Activated T-cell treated with anti-CD3 and anti-CD28 coated beads for 4 hours (primary cell): Measurements from ENCODE around the gene EIF2S3B.
A peak's percentile ranks its signal among the peaks of the same experiment; 100 is the strongest.
"Not testable (repeated sequence)": the region's sequence is repeated elsewhere in the genome, so short reads cannot be mapped to it uniquely, and the experiment has no call there.

ENCODE experiments used
- DNase-seq: peaks from one replicate; pipeline ENCODE4 v3.0.0-alpha.2; 2020

EIF2S3B gene

DNA sequence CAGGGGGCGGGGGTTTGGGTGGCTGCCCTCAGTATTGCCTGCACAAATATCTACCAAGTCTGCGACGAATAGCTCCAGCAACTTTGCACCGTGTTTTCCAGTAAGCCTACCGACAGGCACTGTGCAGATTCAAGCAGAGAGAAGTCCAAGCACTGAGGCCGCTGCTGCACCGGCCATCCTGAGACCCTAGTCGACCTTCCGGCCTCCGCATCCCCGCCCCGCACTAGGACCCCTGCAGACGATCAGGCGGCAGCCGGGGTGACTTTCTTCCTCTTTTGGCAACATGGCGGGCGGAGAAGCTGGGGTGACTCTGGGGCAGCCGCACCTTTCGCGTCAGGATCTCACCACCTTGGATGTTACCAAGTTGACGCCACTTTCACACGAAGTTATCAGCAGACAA, at the start of gene EIF2S3B:
TSS of gene EIF2S3B (plus strand) at position 271 of the 400 bp plus-strand sequence. CDS start at position 284, 13 bp downstream.
- DNase-seq: no peak

DNA sequence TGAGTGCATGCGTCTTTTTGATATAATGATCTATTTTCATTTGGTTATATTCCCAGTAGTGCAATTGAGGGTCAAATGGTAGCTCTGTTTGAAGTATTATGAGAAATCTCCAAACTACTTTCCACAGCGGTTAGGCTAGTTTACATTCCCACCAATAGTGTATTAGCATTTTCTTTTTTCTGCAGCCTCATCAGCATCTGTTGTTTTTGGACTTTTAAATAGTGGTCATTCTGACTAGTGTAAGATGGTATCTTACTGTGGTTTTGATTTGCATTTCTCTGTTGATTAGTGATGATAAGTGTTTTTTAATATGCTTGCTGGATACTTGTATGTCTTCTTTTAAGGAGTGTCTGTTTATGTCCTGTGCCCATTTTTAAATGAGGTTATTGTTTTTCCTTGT, 48.8 kb upstream of the EIF2S3B start:
- no peak for DNase-seq

DNA sequence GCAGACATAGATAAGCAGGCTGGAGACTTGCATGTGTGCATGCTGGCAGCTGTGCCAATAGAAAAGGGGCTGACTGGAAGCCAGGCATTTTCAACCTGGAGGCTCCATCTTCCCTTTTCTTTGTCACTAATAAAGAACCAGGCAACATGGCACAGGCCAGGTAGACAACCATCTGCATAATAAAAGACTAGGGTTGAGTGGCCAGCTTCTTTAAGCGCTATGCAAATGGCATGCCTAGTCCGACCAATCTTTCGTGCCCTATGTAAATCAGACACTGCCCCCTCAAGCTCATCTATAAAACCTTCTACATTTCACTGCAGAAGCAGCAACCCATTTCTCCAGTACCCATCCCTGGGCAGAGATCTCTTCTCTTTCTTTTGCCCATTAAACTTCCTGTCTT, 47.9 kb upstream of the EIF2S3B start:
- DNase-seq: no peak

DNA sequence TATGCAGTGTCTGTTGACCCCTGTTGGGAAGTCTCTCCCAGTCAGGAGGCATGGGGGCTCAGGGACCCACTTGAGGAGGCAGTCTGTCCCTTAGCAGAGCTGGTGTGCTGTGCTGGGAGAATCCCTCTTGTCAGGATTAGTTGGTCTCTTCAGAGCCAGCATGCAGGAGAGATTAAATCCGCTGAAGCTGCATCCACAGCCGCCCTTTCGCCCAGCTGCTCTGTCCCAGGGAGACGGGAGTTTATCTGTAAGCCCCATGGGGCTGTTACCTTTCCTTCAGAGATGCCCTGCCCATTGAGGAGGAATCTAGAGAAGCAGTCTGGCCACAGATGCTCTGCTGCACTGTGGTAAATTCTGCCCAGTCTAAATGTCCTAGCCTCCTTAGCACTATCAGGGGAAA, 39.4 kb upstream of the EIF2S3B start:
- DNase-seq: no peak

DNA sequence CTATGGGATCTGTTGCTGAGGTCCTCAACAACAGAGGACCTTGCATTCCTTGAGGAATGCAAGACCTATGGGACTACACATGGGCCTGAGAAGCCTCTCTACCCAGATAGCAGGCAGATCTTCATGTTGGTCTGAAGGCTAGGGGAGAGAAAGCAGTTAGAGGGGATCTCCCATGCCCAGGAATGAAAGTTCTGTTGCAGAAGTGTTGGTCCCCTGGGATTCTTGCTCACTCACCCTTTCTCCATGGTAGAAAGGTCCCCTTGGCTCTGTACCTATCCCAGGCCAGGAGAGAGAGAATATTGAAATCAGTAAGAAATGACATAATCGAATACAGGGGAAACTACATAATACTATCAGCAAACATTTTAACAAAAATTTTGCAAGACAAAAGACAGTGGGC, 36.0 kb upstream of the EIF2S3B start:
- no peak for DNase-seq

DNA sequence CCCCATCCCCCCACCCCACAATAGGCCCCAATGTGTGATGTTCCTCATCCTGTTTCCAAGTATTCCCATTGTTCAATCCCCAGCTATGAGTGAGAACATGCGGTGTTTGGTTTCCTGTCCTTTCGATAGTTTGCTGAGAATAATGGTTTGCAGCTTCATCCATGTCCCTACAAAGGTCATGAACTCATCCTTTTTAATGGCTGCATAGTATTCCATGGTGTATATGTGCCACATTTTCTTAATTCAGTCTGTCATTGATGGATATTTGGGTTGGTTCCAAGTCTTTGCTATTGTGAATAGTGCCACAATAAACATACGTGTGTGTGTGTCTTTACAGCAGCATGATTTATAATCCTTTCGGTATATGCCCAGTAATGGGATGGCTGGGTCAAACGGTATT, 32.9 kb upstream of the EIF2S3B start:
- not testable (repeated sequence) for DNase-seq

DNA sequence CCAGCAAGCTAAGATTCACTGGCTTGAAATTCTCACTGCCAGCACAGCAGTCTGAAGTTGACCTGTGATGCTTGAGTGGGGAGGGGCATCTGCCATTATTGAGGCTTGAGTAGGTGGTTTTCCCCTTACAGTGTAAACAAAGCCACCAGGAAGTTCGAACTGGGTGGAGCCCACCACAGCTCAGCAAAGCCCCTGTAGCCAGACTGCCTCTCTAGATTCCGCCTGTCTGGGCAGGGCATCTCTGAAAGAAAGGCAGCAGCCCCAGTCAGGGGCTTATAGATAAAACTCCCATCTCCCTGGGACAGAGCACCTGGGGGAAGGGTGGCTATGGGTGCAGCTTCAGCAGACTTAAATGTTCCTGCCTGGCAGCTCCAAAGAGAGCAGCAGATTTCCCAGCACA, 23.8 kb upstream of the EIF2S3B start:
- not testable (repeated sequence) for DNase-seq

DNA sequence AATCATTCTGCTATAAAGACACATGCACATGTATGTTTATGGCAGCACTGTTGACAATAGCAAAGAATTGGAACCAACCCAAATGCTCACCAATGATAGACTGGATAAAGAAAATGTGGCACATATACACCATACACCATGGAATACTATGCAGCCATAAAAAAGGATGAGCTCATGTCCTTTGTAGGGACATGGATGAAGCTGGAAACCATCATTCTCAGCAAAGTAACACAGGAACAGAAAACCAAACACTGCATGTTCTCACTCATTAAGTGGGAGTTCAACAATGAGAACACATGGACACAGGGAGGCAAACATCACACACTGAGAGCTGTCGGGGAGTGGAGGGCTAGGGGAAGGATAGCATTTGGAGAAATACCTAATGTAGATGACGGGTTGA, 18.4 kb upstream of the EIF2S3B start:
- DNase-seq: not testable (repeated sequence)

DNA sequence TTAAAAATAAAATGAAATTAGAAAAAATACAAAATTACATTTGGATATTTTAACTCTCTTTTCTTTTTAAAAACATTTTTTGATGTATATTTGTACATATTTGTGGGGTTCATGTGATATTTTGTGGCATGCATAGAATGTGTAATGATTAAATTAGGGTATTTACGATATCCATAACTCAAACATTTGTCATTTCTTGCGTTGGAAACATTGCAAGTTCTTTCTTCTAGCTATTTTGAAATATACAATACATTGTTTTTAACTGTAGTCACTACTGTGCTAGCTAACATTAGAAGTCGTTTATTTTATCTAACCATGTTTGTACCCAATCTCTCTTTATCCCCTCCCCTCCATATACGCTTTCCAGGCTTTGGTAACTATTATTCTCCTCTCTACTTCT, 13.9 kb upstream of the EIF2S3B start:
- DNase-seq: no peak

DNA sequence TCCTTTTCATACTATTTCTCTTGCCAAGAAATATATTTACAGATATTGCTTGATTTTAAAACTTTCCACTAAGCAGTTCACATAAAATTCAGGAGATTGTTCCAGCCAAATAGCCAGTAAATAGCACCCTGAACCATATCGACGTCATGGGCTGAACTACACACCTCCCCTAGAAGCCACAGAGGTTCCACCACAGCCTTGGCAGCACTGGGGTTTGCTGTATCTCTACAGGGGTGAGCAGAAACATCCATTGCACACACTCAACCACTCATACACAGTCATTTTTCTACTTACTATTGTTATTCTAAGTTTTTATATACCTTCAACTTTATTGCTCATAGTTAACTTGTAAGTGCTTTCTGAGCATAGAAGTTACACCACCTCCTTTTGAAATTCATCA, 8.1 kb upstream of the EIF2S3B start:
- peak; percentile 20 for DNase-seq

DNA sequence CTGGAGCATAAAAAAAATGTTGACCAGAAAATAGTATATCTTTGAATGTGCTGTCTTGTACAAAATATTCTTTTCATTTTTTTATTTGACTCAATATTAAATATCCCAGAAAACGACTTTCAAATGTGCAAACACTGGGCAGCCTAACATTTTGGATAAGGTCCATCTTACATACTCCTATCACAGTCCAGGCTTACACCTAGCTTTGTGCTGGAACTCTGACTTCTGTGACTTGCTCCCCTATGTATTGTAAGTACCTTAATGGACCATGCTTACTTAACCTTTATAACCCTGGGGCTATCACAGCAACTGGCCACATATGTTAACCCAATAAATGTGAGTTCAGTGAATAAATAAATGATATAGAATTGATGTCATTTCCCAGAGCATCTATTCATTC, 7.6 kb upstream of the EIF2S3B start:
- no peak for DNase-seq

DNA sequence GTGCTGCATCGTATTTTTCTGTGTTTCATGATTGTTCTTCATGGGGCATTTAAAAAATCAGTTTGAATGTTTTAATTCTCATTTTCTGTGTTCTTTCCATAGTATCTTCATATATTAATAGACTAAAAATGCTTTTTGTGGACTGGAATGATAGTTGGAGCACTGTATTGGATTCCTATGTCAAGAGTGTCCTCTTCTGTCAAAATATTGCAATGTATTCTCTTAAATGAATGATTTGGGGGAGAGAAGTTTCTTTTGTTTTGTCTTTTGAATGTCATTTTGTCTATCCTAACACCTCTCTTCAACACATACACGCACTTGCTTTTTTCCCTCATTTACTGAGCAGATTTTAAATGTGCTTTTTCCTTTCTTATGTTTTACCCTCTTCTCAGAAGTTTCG, 4.7 kb upstream of the EIF2S3B start:
- DNase-seq: no peak

DNA sequence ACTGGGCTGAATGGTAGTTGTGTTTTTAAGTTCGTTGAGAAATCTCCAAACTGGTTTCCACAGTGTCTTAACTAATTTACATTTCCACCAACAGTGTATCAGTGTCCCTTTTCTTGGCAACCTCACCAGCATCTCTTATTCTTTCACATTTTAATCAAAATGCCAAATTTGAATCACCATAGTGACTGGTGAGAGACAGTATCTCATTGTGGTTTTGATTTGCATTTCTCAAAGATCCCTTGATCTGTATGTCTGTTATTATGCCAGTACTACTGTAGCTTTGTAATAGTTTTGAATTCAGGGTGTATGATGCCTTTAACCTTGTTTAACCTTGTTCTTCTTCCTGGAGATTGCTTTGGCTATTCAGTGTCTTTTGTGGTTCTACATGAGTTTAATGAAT, 2.2 kb upstream of the EIF2S3B start:
- DNase-seq: no peak

DNA sequence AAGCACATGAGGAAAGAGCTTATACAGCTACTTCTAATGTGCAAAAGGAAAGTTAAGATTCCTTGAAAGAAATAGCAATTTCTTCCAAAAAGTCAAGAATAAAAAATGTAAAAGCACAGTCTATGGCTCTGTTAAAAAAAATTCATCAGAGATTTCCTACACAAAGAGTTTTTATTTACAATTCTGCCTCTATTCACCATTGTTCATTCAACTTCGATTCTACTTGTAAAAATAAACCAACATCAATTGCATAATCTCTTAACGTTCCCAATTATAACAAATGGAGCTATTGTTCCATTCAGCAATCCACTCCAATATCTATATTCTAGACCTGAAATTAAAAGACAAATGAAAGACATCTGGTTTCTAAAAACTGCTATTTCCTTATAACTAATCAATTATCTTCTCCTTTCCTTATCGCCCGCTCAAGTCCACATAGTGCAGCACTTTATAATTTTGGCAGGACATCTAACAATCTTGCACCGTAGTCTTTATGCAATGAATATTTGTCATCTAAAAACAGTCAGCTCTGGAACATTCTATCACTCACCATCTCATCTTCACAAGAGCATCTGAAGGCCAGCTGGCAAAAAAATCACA, 6.2 kb downstream of the EIF2S3B start:
- no peak for DNase-seq

DNA sequence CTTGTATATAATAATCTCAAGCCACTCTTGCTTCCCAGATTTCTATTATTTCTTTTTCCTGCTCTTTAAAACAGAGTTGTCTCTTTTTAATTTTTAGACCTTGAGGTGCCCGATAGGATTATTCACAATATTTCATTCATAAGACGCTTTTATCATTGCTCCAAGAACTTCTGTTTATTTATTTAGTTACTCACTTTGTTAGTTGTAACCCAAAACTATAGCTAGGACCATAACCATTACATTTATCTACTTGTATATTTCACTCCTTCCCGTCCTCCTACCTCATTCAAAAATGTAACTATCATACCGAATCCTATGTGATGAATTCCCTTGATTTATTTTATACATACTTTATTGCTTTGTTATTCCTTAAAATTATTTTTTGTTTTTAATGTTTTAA, 7.1 kb downstream of the EIF2S3B start:
- no peak for DNase-seq

DNA sequence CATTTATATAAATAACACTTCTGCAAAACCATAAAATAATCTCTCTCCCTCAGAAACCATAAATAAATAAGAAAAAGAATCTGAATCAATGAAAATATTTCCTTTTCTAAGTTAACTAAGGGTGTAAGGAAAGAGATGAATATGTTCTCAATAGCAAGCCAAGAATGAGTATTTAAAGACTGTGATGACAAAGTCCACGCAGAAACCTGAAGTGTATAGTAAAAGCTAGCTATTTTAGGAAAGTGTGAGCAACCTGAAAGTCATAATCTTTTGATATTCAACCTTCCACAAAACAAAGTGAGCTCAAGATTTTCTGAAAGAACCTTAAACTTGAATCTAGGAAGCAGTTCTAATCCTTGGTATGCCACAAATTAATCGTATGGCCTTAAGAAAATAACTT, 15.9 kb downstream of the EIF2S3B start:
- no peak for DNase-seq

DNA sequence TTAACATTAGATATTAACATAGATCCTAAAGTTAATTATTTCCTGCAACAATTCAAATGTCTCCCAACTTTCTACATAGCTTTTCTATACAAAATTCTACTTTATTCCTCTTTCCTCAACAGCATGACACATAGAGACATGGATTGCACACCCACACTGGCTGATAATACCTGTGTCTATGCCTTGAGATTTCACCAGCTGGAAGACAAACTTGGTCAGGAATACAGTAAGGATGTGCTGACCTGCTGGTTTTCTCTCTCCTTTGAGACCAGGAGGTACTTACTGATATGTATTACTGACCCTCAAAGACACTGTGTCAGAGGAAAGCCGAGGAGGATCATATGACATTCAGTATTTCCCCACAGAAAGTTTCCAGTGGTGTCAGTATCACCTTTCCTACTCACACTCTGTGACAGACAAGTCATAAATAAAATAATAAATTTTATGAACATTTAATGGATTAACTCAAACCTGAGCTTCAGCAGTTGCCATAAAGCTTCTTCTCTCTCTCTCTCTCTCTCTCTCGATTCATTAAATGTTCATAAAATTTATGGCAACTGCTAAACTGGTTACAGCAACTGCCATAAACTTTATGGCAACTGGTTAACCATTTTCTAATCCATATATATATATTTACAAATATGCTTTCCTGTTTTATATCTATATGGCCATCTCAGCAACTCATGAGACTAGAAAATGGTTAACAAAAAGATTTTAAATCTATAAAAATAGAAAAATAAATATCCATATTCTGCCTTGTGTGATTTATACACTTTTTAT, 22.7 kb downstream of the EIF2S3B start:
- no peak for DNase-seq

DNA sequence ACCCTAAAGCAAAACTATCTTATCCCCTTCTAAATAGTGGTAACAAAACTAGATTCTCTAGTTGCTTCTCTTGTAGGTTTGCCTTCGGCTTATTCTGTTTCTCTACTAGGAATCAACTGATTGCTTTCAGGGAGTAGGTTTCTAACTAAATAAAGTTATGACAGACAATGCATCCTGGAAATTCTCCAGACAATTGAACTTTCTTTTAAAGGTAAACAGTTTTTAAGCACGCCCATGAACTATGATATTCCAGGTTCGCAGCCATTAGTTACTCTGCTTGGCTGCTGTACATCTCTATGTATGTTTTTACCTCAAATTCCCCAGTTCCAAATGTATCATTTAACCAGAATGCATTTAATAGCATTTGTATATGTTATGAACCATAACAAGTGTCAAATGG, 23.9 kb downstream of the EIF2S3B start:
- DNase-seq: no peak

DNA sequence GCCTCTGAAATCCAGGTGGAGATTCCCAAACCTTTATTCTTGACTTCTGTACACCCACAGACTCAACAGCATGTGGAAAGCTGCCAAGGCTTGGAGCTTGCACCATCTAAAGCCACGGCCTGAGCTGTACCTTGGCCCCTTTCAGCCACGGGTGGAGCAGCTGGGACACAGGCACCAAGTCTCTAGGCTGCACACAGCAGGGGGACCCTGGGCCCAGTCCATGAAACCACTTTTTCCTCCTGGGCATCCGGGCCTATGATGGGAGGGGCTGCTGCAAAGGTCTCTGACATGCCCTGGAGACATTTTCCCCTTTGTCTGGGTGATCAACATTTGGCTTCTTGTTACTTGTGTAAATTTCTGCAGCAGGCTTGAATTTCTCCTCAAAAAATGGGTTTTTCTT, 32.0 kb downstream of the EIF2S3B start:
- DNase-seq: no peak

DNA sequence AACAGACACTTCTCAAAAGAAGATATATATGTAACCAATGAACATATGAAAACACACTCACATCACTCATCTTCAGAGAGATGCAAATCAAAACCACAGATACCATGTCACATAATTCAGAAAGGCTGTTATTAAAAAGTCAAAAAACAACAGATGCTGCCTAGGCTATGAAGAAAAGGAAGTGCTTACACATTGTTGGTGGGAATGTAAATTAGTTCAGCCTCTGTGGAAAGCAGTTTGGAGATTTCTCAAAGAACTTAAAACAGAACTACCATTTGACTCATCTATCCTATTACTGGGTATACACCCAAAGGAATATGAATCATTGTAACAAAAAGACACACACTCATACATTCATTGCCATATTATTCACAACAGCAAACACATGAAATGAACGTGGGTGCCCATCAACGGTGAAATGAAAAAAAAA, 35.1 kb downstream of the EIF2S3B start:
- no peak for DNase-seq

DNA sequence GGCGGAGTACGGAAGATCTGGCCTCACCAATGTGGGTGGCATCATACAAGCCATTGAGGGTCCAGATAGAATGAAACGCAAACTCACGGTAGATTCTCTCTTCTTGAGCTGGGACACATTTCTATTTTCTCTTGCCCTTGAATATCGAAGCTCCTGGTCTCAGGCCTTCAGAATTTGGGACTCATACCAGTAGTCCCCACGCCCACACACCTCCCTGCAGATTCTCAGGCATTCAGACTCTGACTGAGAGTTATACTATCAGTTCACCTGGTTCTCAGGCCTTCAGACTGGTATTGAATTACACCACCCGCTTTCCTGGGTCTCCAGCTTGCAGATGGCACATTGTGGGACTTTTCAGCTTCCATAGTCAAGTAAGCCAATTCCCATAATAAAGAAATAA, 37.8 kb downstream of the EIF2S3B start:
- DNase-seq: no peak

DNA sequence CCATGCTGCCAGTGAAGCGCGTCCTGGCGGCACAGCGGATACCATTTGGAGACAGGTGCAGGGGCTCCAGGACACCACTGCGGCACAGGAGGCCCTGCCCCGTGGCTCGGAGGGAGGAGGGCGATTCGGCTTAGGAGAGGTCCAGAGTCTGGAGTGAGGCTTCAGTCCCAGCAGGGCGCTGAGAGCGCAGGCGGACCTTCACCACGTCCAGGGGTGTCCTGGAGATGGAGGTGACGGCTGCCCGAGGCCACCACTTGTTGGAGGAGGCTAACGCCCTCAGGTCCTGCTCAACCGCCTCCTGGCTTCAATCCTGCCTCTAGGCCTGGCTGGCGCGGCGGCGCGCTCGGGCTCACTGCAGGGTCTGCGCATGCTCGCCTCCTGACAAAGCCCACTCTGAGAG, 45.7 kb downstream of the EIF2S3B start:
- DNase-seq: no peak

DNA sequence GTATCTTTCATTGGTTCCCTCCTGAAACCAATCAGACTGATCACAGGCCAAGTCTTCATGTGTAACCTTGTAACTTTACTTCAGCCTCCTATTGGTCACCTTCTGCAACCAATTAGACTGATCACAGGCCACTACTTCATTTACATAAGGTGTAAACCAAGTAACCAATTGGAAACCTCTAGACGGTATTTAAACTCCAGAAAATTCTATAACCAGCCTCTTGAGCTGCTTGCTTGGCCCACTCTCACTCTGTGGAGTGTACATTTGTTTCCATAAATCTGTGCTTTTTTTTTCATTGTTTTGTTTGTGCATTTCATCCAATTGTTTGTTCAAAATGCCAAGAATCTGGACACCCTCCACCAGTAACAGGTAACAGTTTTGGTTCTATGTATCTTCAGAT, 47.5 kb downstream of the EIF2S3B start:
- no peak for DNase-seq

DNA sequence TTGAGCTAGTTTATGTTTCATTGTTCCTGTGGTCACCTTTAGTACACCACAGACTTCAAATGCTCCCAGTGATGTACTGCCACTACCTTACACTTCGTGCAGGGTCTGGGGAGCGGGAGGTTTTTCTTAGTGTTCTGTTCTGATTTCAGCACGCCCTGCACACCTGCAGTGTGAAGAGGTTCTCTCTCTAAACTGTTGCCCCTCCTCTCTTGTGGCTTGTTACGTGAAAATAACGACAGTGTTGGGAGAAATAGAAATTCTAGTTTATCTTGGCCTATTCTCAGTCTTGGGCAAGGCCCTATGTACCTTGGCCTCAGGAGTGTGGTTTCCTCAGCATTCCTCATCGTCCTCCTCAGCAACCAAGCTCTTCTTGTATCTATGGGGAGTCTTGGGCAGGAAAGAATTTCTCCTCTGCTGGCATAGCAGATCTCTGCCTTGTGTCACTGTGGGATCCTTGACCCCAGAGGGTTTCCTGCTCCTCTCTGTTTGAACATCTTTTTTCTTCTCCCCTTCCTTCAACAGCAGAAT, 48.6 kb downstream of the EIF2S3B start:
- DNase-seq: no peak
